Right lobe of liver (tissue), 4 donors: Measurements from ENCODE around the gene PIAS3.

ENCODE experiments used
- CTCF ChIP-seq, 4 donors: fragments of 200-600 bp in 3 of 4; fragments of 450-650 bp in 1 of 4; IDR thresholded peaks; one replicate each; pipeline versions ENCODE4 v1.5.1 to v1.8.0; 2016 to 2022; ENCODE audit warnings: antibody characterized with exemption in 4 of 4, mild to moderate bottlenecking in 2 of 4
- POLR2A ChIP-seq: fragments of 450-650 bp; IDR thresholded peaks from one replicate; pipeline ENCODE4 v1.6.1; 2017; ENCODE audit warnings: antibody characterized with exemption, mild to moderate bottlenecking
- donor health status: DM: no; HTN: no; CAD: no.
- donor health status: DM: no; HTN: no; CAD: no.
- donor health status: DM: no; HTN: yes; CAD: no.

- TF ChIP-seq CTCF (IDR thresholded peaks at IDR 0.05) (no peak), POLR2A (no peak)
Measured at GRCh38 chr1:145806844-145807243, 52.0 kb downstream of the PIAS3 start.
